Superior temporal gyrus (tissue), 1 donor: ENCODE data around the gene GINS1.

Source experiments
- DNase-seq: peaks from one replicate; pipeline ENCODE4 v3.0.0-alpha.2; 2016; ENCODE audit errors: extremely low spot score

GINS1 gene

DNA sequence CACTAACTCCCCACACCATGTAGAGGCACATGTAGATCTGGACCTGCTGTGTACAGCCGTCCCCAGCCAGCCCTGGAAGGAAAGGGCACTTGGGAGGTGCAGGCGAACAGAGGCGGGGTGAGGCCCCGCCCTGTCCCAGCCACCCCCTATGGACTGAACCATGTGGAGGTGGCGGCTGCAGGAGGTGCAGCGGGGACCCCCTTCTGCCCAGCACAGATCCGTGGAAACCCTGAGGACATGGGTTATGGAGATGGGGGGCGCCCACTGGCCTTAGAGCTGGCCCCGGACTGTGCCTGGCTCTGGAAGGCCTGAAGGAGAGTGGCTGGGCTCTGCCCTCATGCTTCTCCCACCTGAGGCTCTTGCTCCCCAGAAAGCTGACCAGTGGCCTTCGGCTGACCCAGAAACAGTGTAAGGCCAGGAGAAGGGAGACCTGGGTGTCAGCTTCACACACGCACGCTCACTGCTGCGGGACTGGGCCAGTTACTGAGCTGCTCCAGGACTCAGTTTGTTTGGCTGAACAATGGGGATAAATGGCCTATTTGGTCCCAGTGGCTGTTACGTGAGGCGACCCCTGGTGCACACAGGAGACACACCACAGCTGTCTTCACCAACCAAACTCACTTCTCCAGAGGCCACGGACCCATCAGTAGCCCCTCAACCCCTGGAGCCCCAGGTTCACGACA lies 87.2 kb downstream of the GINS1 start:
- DNase-seq: no peak

DNA sequence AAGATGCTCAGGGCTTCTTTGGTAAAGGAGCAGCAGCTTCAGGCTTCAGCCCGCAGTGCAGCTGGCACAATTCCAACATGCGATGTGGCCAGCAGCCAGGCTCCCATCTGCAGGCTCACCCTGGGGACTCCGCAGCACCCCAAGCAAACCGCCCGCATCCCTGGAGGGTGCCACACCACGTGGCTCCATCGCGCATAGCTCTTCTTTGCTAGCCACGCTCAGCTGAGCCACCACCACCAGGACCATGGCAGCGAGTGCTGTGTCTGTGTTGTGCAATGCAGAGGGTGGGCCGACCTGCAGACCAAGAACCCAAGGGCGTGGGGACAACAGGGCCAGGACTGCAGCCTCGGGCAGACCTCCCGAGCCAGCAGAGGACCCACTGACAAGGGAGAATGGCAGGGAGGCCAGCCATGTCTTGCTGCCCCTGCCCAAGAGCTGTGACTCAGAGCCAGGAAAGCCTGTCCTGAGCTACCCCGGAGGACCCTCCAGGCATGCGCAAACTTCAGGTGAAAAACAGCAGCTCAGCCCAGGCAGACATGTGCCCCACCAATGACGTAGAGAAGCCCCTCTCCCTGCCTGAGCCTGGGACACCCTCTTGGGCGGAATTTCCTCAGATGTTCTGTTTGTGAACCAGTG lies 87.8 kb downstream of the GINS1 start:
- no peak for DNase-seq

- DNase-seq: no peak
These were observed 88.9 kb downstream of the GINS1 start for GRCh38 chr20:25496165-25496967.

GRCh38 chr20:25496968-25497401 lies 89.5 kb downstream of the GINS1 start:
- no peak for DNase-seq

DNA sequence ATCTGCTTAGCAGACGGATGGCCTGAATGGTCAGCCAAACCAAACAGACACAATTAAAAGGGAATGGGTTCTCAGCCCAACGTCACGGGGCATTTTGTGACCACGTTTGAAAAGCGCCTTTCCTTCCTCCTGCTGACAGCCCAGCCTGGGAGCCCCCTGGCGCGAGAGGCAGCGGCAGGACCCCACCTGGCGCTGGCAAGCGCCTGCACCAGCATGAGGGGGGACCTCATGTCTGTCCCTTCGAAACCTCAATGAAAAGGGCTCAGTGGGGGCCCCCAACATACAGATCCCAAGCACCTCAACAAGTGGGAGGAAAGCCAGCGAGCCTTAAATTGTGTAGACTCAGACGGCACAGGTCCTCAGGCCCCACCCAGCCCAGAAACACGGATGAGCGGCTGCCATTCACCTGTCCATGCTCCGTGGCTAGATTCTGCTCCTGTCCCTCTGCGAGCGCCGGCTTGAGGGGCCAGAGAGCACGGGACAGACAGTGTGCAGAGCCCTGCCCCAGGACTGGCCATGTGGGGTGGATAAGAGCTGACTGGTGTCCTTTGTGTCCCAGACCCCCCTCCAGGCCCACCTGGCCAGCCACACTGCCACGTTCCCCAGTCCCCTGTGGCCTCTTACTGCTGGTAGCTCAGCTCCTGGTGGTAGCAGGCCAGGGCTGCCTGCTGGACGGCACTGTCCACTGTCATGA lies 90.3 kb downstream of the GINS1 start:
- no peak for DNase-seq
